ENCODE results near the gene FLRT3.

FLRT3 gene

GRCh38 chr20:14361509-14362345, 24.3 kb upstream of the FLRT3 start:
- FAIRE-seq: no peak
- no peak for DNase-seq (ENCODE audit: insufficient read length, low spot score)
- TF ChIP-seq POLR2AphosphoS5 (IDR thresholded peaks at IDR 0.05; ENCODE audit: low read depth, low read length): no peak

- TF ChIP-seq POLR2AphosphoS5 (IDR thresholded peaks at IDR 0.05; ENCODE audit: low read depth, low read length): no peak
- TF ChIP-seq TAF1 (IDR thresholded peaks at IDR 0.05; ENCODE audit: low read depth, low read length): no peak
- TF ChIP-seq POLR2A (IDR thresholded peaks at IDR 0.05; ENCODE audit: low read depth, low read length): no peak
- no peak for TF ChIP-seq PAX5 (IDR thresholded peaks at IDR 0.05; ENCODE audit: insufficient read depth, low read length, severe bottlenecking)
- no peak for TF ChIP-seq SPI1 (IDR thresholded peaks at IDR 0.05; ENCODE audit: low read depth, low read length)
- TF ChIP-seq POU2F2 (IDR thresholded peaks at IDR 0.05; ENCODE audit: low read depth, low read length): no peak
- no peak for FAIRE-seq
- DNase-seq (ENCODE audit: insufficient read length, low spot score): no peak
Observed at GRCh38 chr20:14360416-14360815, 23.0 kb upstream of the FLRT3 start.

- no peak for TF ChIP-seq SPI1 (IDR thresholded peaks at IDR 0.05; ENCODE audit: low read depth, low read length)
- TF ChIP-seq POU2F2 (IDR thresholded peaks at IDR 0.05; ENCODE audit: low read depth, low read length): no peak
- no peak for TF ChIP-seq TAF1 (IDR thresholded peaks at IDR 0.05; ENCODE audit: low read depth, low read length)
- no peak for TF ChIP-seq POLR2A (IDR thresholded peaks at IDR 0.05; ENCODE audit: low read depth, low read length)
- TF ChIP-seq PAX5 (IDR thresholded peaks at IDR 0.05; ENCODE audit: insufficient read depth, low read length, severe bottlenecking): no peak
- TF ChIP-seq POLR2AphosphoS5 (IDR thresholded peaks at IDR 0.05; ENCODE audit: low read depth, low read length): no peak
- no peak for FAIRE-seq
- DNase-seq (ENCODE audit: insufficient read length, low spot score): no peak
Observed at GRCh38 chr20:14355791-14356190, 18.4 kb upstream of the FLRT3 start.

- FAIRE-seq: no peak
- no peak for DNase-seq (ENCODE audit: insufficient read length, low spot score)
- no peak for TF ChIP-seq SPI1 (IDR thresholded peaks at IDR 0.05; ENCODE audit: low read depth, low read length)
- TF ChIP-seq TAF1 (IDR thresholded peaks at IDR 0.05; ENCODE audit: low read depth, low read length): no peak
- no peak for TF ChIP-seq POLR2A (IDR thresholded peaks at IDR 0.05; ENCODE audit: low read depth, low read length)
- TF ChIP-seq POLR2AphosphoS5 (IDR thresholded peaks at IDR 0.05; ENCODE audit: low read depth, low read length): no peak
- TF ChIP-seq POU2F2 (IDR thresholded peaks at IDR 0.05; ENCODE audit: low read depth, low read length): no peak
- TF ChIP-seq PAX5 (IDR thresholded peaks at IDR 0.05; ENCODE audit: insufficient read depth, low read length, severe bottlenecking): no peak
Observed at GRCh38 chr20:14344746-14345145, 7.3 kb upstream of the FLRT3 start.

GRCh38 chr20:14343491-14344065, 6.2 kb upstream of the FLRT3 start:
- FAIRE-seq (no peak), DNase-seq (ENCODE audit: insufficient read length, low spot score) (no peak)
- no peak for TF ChIP-seq POLR2AphosphoS5 (IDR thresholded peaks at IDR 0.05; ENCODE audit: low read depth, low read length)
- TF ChIP-seq POU2F2 (IDR thresholded peaks at IDR 0.05; ENCODE audit: low read depth, low read length): no peak
- no peak for TF ChIP-seq TAF1 (IDR thresholded peaks at IDR 0.05; ENCODE audit: low read depth, low read length)
- no peak for TF ChIP-seq PAX5 (IDR thresholded peaks at IDR 0.05; ENCODE audit: insufficient read depth, low read length, severe bottlenecking)
- no peak for TF ChIP-seq POLR2A (IDR thresholded peaks at IDR 0.05; ENCODE audit: low read depth, low read length)
- no peak for TF ChIP-seq SPI1 (IDR thresholded peaks at IDR 0.05; ENCODE audit: low read depth, low read length)

GRCh38 chr20:14342918-14343317, 5.5 kb upstream of the FLRT3 start:
- no peak for TF ChIP-seq POLR2A (IDR thresholded peaks at IDR 0.05; ENCODE audit: low read depth, low read length)
- no peak for TF ChIP-seq TAF1 (IDR thresholded peaks at IDR 0.05; ENCODE audit: low read depth, low read length)
- TF ChIP-seq SPI1 (IDR thresholded peaks at IDR 0.05; ENCODE audit: low read depth, low read length): no peak
- TF ChIP-seq POLR2AphosphoS5 (IDR thresholded peaks at IDR 0.05; ENCODE audit: low read depth, low read length): no peak
- no peak for TF ChIP-seq POU2F2 (IDR thresholded peaks at IDR 0.05; ENCODE audit: low read depth, low read length)
- TF ChIP-seq PAX5 (IDR thresholded peaks at IDR 0.05; ENCODE audit: insufficient read depth, low read length, severe bottlenecking): no peak
- FAIRE-seq (no peak), DNase-seq (ENCODE audit: insufficient read length, low spot score) (no peak)

GRCh38 chr20:14341801-14342200, 4.4 kb upstream of the FLRT3 start:
- no peak for FAIRE-seq
- no peak for DNase-seq (ENCODE audit: insufficient read length, low spot score)

GRCh38 chr20:14336686-14337085, 726 bp downstream of the FLRT3 start:
- no peak for FAIRE-seq
- TF ChIP-seq POLR2AphosphoS5 (IDR thresholded peaks at IDR 0.05; ENCODE audit: low read depth, low read length) (no peak), PAX5 (IDR thresholded peaks at IDR 0.05; ENCODE audit: insufficient read depth, low read length, severe bottlenecking) (no peak), POU2F2 (IDR thresholded peaks at IDR 0.05; ENCODE audit: low read depth, low read length) (no peak), SPI1 (IDR thresholded peaks at IDR 0.05; ENCODE audit: low read depth, low read length) (no peak), TAF1 (IDR thresholded peaks at IDR 0.05; ENCODE audit: low read depth, low read length) (no peak), POLR2A (IDR thresholded peaks at IDR 0.05; ENCODE audit: low read depth, low read length) (no peak)
- no peak for DNase-seq (ENCODE audit: insufficient read length, low spot score)

More at GRCh38 chr20:14341801-14342200, 4.4 kb upstream of the FLRT3 start:
- TF ChIP-seq POU2F2 (IDR thresholded peaks at IDR 0.05; ENCODE audit: low read depth, low read length) (no peak), TAF1 (IDR thresholded peaks at IDR 0.05; ENCODE audit: low read depth, low read length) (no peak), POLR2AphosphoS5 (IDR thresholded peaks at IDR 0.05; ENCODE audit: low read depth, low read length) (no peak), SPI1 (IDR thresholded peaks at IDR 0.05; ENCODE audit: low read depth, low read length) (no peak), POLR2A (IDR thresholded peaks at IDR 0.05; ENCODE audit: low read depth, low read length) (no peak), PAX5 (IDR thresholded peaks at IDR 0.05; ENCODE audit: insufficient read depth, low read length, severe bottlenecking) (no peak)

- TF ChIP-seq TAF1 (IDR thresholded peaks at IDR 0.05; ENCODE audit: low read depth, low read length): no peak
- no peak for TF ChIP-seq POLR2A (IDR thresholded peaks at IDR 0.05; ENCODE audit: low read depth, low read length)
- no peak for TF ChIP-seq PAX5 (IDR thresholded peaks at IDR 0.05; ENCODE audit: insufficient read depth, low read length, severe bottlenecking)
- no peak for TF ChIP-seq POU2F2 (IDR thresholded peaks at IDR 0.05; ENCODE audit: low read depth, low read length)
- DNase-seq (ENCODE audit: insufficient read length, low spot score): no peak
- no peak for FAIRE-seq
Observed at GRCh38 chr20:14335052-14335451, 2.4 kb downstream of the FLRT3 start.
